ENCODE measurements around the gene TSPY8. TPM values are rescaled to one million over a fixed set of nuclear protein-coding genes. Genes with fewer than 3 reads are reported as not detected.
"Not testable (repeated sequence)": the region's sequence is repeated elsewhere in the genome, so short reads cannot be mapped to it uniquely, and the experiment has no call there.

TSPY8 gene
- total RNA-seq (2014; rRNA removed; shearing (Covaris generic); ENCODE audit: low replicate concordance), result not detected in 2 replicates

GRCh38 chrY:9357497-9357896 lies at the start of gene TSPY8:
TSPY8 (plus strand) TSS chrY:9357797; CDS start chrY:9357843, 46 bp downstream.
- H3K9me3 ChIP-seq (ENCODE audit: low read length); H4K20me1 ChIP-seq (ENCODE audit: insufficient read depth, low read depth, low read length); H3K4me2 ChIP-seq (ENCODE audit: low read depth, low read length, poor library complexity, severe bottlenecking); H3K27ac ChIP-seq (ENCODE audit: low read length); H3K27me3 ChIP-seq (ENCODE audit: low read length); H3K4me1 ChIP-seq (ENCODE audit: low read length); H3K9ac ChIP-seq (ENCODE audit: low read length); H3K79me2 ChIP-seq (ENCODE audit: low read length); H3K9me2 ChIP-seq (replicated peaks; ENCODE audit: insufficient read depth, low read length); DNase-seq; H2AFZ ChIP-seq (ENCODE audit: low read length); H3K36me3 ChIP-seq (ENCODE audit: insufficient read depth, low read length); H3K4me3 ChIP-seq (ENCODE audit: low read length): not testable (repeated sequence)

- no peak overlapping the region for H3K9ac ChIP-seq (ENCODE audit: low read length)
- no peak overlapping the region for H3K27ac ChIP-seq (ENCODE audit: low read length)
- no peak overlapping the region for H3K4me3 ChIP-seq (ENCODE audit: low read length)
- no peaks in the 10 kb centered on the region for H3K9me3 ChIP-seq (ENCODE audit: low read length)
- no peaks in the 10 kb centered on the region for H3K9me2 ChIP-seq (replicated peaks; ENCODE audit: insufficient read depth, low read length)
- no peaks in the 10 kb centered on the region for H3K4me1 ChIP-seq (ENCODE audit: low read length)
- no peaks in the 10 kb centered on the region for H3K27me3 ChIP-seq (ENCODE audit: low read length)
- H4K20me1 ChIP-seq (ENCODE audit: insufficient read depth, low read depth, low read length), result no peaks in the 10 kb centered on the region
- DNase-seq, result no peak
- no peaks in the 10 kb centered on the region for H3K79me2 ChIP-seq (ENCODE audit: low read length)
- no peak overlapping the region for H2AFZ ChIP-seq (ENCODE audit: low read length)
- H3K36me3 ChIP-seq (ENCODE audit: insufficient read depth, low read length), result no peaks in the 10 kb centered on the region
- H3K4me2 ChIP-seq (ENCODE audit: low read depth, low read length, poor library complexity, severe bottlenecking), result no peak overlapping the region
These were observed 36.6 kb upstream of the TSPY8 start for GRCh38 chrY:9320996-9321395.

- not testable (repeated sequence) for H3K79me2 ChIP-seq (ENCODE audit: low read length); DNase-seq; H3K4me1 ChIP-seq (ENCODE audit: low read length); H3K4me3 ChIP-seq (ENCODE audit: low read length); H4K20me1 ChIP-seq (ENCODE audit: insufficient read depth, low read depth, low read length); H3K36me3 ChIP-seq (ENCODE audit: insufficient read depth, low read length); H3K27ac ChIP-seq (ENCODE audit: low read length); H3K9me3 ChIP-seq (ENCODE audit: low read length); H3K9ac ChIP-seq (ENCODE audit: low read length); H3K4me2 ChIP-seq (ENCODE audit: low read depth, low read length, poor library complexity, severe bottlenecking); H3K9me2 ChIP-seq (replicated peaks; ENCODE audit: insufficient read depth, low read length); H3K27me3 ChIP-seq (ENCODE audit: low read length); H2AFZ ChIP-seq (ENCODE audit: low read length)
These were observed 20.4 kb upstream of the TSPY8 start, which contains the start of gene TSPY4 for GRCh38 chrY:9337164-9337563. TSPY4 (plus strand) TSS chrY:9337464; CDS start chrY:9337510, 46 bp downstream.

GRCh38 chrY:9396527-9396926 lies 38.9 kb downstream of the TSPY8 start:
- H3K9me3 ChIP-seq (ENCODE audit: low read length); H3K27me3 ChIP-seq (ENCODE audit: low read length); H3K36me3 ChIP-seq (ENCODE audit: insufficient read depth, low read length): not testable (repeated sequence)

GRCh38 chrY:9398121-9398520 lies 40.5 kb downstream of the TSPY8 start, which contains the start of gene TSPY3:
TSPY3 (plus strand) TSS chrY:9398421; CDS start chrY:9398467, 46 bp downstream.
- H3K79me2 ChIP-seq (ENCODE audit: low read length); H3K9me3 ChIP-seq (ENCODE audit: low read length); H3K9me2 ChIP-seq (replicated peaks; ENCODE audit: insufficient read depth, low read length); H3K4me1 ChIP-seq (ENCODE audit: low read length); H3K36me3 ChIP-seq (ENCODE audit: insufficient read depth, low read length); H3K4me2 ChIP-seq (ENCODE audit: low read depth, low read length, poor library complexity, severe bottlenecking); H2AFZ ChIP-seq (ENCODE audit: low read length); H3K27me3 ChIP-seq (ENCODE audit: low read length); H3K9ac ChIP-seq (ENCODE audit: low read length); DNase-seq; H3K27ac ChIP-seq (ENCODE audit: low read length); H4K20me1 ChIP-seq (ENCODE audit: insufficient read depth, low read depth, low read length); H3K4me3 ChIP-seq (ENCODE audit: low read length): not testable (repeated sequence)

More at GRCh38 chrY:9396527-9396926, 38.9 kb downstream of the TSPY8 start:
- not testable (repeated sequence) for DNase-seq; H2AFZ ChIP-seq (ENCODE audit: low read length); H3K4me2 ChIP-seq (ENCODE audit: low read depth, low read length, poor library complexity, severe bottlenecking); H3K9ac ChIP-seq (ENCODE audit: low read length); H3K27ac ChIP-seq (ENCODE audit: low read length); H4K20me1 ChIP-seq (ENCODE audit: insufficient read depth, low read depth, low read length); H3K79me2 ChIP-seq (ENCODE audit: low read length); H3K4me3 ChIP-seq (ENCODE audit: low read length); H3K9me2 ChIP-seq (replicated peaks; ENCODE audit: insufficient read depth, low read length); H3K4me1 ChIP-seq (ENCODE audit: low read length)

Small RNA genes lying within 50 kb of the gene (small RNA-seq; reads per million reads assigned to genes)
- not detected for gene AC006158.1

Other genes with a start within 250 kb of the TSPY8 start
- not detected in 2 replicates for gene TSPY4, start 20.3 kb upstream of the TSPY8 start, total RNA-seq (2014; rRNA removed; shearing (Covaris generic); ENCODE audit: low replicate concordance)
- not detected in 2 replicates for gene TSPY3, start 40.6 kb downstream of the TSPY8 start, total RNA-seq (2014; rRNA removed; shearing (Covaris generic); ENCODE audit: low replicate concordance)
- not detected in 2 replicates for gene TSPY1, start 109.2 kb downstream of the TSPY8 start, total RNA-seq (2014; rRNA removed; shearing (Covaris generic); ENCODE audit: low replicate concordance)
- not detected in 2 replicates for gene TSPY9, start 129.5 kb downstream of the TSPY8 start, total RNA-seq (2014; rRNA removed; shearing (Covaris generic); ENCODE audit: low replicate concordance)
- not detected in 2 replicates for gene TSPY10, start 170.1 kb downstream of the TSPY8 start, total RNA-seq (2014; rRNA removed; shearing (Covaris generic); ENCODE audit: low replicate concordance)